Measurements from ENCODE around the gene WDR17.

The WDR17 gene

GRCh38 chr4:176163041-176163440 is 97.4 kb downstream of the WDR17 start:
- TF ChIP-seq FOXM1 (IDR thresholded peaks at IDR 0.05; ENCODE audit: borderline replicate concordance, low read depth) (no peak), MAX (IDR thresholded peaks at IDR 0.05) (no peak), NFIC (IDR thresholded peaks at IDR 0.05) (no peak), EP300 (IDR thresholded peaks at IDR 0.05; ENCODE audit: borderline replicate concordance) (no peak), ZBTB7A (IDR thresholded peaks at IDR 0.05; ENCODE audit: low read depth) (no peak), REST (IDR thresholded peaks at IDR 0.05; ENCODE audit: low read depth) (no peak), YY1 (IDR thresholded peaks at IDR 0.05; ENCODE audit: low read depth) (no peak), TAF1 (IDR thresholded peaks at IDR 0.05; ENCODE audit: low read depth) (no peak), RAD21 (IDR thresholded peaks at IDR 0.05; ENCODE audit: low read depth) (no peak), CEBPB (IDR thresholded peaks at IDR 0.05) (no peak), USF1 (IDR thresholded peaks at IDR 0.05) (no peak), TEAD4 (IDR thresholded peaks at IDR 0.05) (no peak), EGR1 (IDR thresholded peaks at IDR 0.05) (no peak), TCF12 (IDR thresholded peaks at IDR 0.05; ENCODE audit: low read depth) (no peak), CREB1 (IDR thresholded peaks at IDR 0.05; ENCODE audit: low read depth) (no peak)

GRCh38 chr4:176185051-176185450 is 119.4 kb downstream of the WDR17 start:
- no peak for TF ChIP-seq YY1 (IDR thresholded peaks at IDR 0.05; ENCODE audit: low read depth)
- no peak for TF ChIP-seq TCF12 (IDR thresholded peaks at IDR 0.05; ENCODE audit: low read depth)
- no peak for TF ChIP-seq EP300 (IDR thresholded peaks at IDR 0.05; ENCODE audit: borderline replicate concordance)
- TF ChIP-seq USF1 (IDR thresholded peaks at IDR 0.05): no peak
- TF ChIP-seq REST (IDR thresholded peaks at IDR 0.05; ENCODE audit: low read depth): no peak
- TF ChIP-seq EGR1 (IDR thresholded peaks at IDR 0.05): no peak
- no peak for TF ChIP-seq MAX (IDR thresholded peaks at IDR 0.05)
- no peak for TF ChIP-seq CREB1 (IDR thresholded peaks at IDR 0.05; ENCODE audit: low read depth)
- TF ChIP-seq RAD21 (IDR thresholded peaks at IDR 0.05; ENCODE audit: low read depth): no peak
- TF ChIP-seq NFIC (IDR thresholded peaks at IDR 0.05): no peak
- TF ChIP-seq FOXM1 (IDR thresholded peaks at IDR 0.05; ENCODE audit: borderline replicate concordance, low read depth): no peak
- no peak for TF ChIP-seq TAF1 (IDR thresholded peaks at IDR 0.05; ENCODE audit: low read depth)
- TF ChIP-seq ZBTB7A (IDR thresholded peaks at IDR 0.05; ENCODE audit: low read depth): no peak
- no peak for TF ChIP-seq CEBPB (IDR thresholded peaks at IDR 0.05)
- TF ChIP-seq TEAD4 (IDR thresholded peaks at IDR 0.05): no peak

GRCh38 chr4:176186067-176186466 is 120.4 kb downstream of the WDR17 start:
- TF ChIP-seq TAF1 (IDR thresholded peaks at IDR 0.05; ENCODE audit: low read depth) (no peak), RAD21 (IDR thresholded peaks at IDR 0.05; ENCODE audit: low read depth) (no peak), CEBPB (IDR thresholded peaks at IDR 0.05) (no peak), YY1 (IDR thresholded peaks at IDR 0.05; ENCODE audit: low read depth) (no peak), ZBTB7A (IDR thresholded peaks at IDR 0.05; ENCODE audit: low read depth) (no peak), EP300 (IDR thresholded peaks at IDR 0.05; ENCODE audit: borderline replicate concordance) (no peak), TEAD4 (IDR thresholded peaks at IDR 0.05) (no peak), USF1 (IDR thresholded peaks at IDR 0.05) (no peak), NFIC (IDR thresholded peaks at IDR 0.05) (no peak), REST (IDR thresholded peaks at IDR 0.05; ENCODE audit: low read depth) (no peak), CREB1 (IDR thresholded peaks at IDR 0.05; ENCODE audit: low read depth) (no peak), MAX (IDR thresholded peaks at IDR 0.05) (no peak), EGR1 (IDR thresholded peaks at IDR 0.05) (no peak)

All from Ishikawa (cell line).